ENCODE data around the gene CFD.
"Not testable (repeated sequence)": the region's sequence is repeated elsewhere in the genome, so short reads cannot be mapped to it uniquely, and the experiment has no call there.

Gene CFD

DNA sequence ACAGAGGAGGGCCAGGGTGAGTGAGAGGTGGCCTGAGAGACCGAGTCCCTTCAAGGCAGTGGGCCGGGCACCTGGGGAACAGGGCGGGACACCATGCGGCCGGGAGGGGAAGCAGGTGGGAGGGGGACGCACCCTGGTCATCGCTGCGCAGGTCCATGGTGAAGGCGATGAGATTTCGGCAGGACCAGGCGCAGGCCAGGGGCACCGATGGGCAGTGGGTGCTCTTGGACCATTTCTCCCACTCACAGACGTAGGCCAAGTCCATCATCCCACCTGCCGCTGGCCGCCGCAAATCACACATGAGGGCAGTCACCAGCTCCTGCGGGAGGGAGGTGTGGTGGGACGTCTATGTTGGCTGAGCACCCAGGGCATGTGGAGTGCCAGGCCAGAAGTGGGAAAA is 31.4 kb downstream of the CFD start:
- H4K20me1 ChIP-seq (ENCODE audit: control insufficient read depth, insufficient read depth, low read depth, low read length): no peaks in the 10 kb centered on the region
- H3K27me3 ChIP-seq (ENCODE audit: control insufficient read depth, low read length): no peaks in the 10 kb centered on the region
- no peak overlapping the region for H3K27ac ChIP-seq (ENCODE audit: low read depth, low read length)
- H3K36me3 ChIP-seq (ENCODE audit: control insufficient read depth, low read length): peaks cover 13% of the 10 kb centered on the region
- no peak overlapping the region for H3K4me2 ChIP-seq (ENCODE audit: low read length)
- H3F3A ChIP-seq (ENCODE audit: control insufficient read depth, insufficient read depth): no peaks in the 10 kb centered on the region
- H3K9me2 ChIP-seq (replicated peaks; ENCODE audit: control insufficient read depth, low read length): no peaks in the 10 kb centered on the region
- H3K4me3 ChIP-seq (ENCODE audit: low read length): no peak overlapping the region
- H3K79me2 ChIP-seq (ENCODE audit: control insufficient read depth, low read length): peaks cover 12% of the 10 kb centered on the region
- H3K9me3 ChIP-seq (ENCODE audit: control insufficient read depth, insufficient read depth, low read length): no peaks in the 10 kb centered on the region
- TF ChIP-seq EZH2phosphoT487 (IDR thresholded peaks at IDR 0.05; ENCODE audit: borderline replicate concordance, low read length): no peak
- TF ChIP-seq, protein P1, sequence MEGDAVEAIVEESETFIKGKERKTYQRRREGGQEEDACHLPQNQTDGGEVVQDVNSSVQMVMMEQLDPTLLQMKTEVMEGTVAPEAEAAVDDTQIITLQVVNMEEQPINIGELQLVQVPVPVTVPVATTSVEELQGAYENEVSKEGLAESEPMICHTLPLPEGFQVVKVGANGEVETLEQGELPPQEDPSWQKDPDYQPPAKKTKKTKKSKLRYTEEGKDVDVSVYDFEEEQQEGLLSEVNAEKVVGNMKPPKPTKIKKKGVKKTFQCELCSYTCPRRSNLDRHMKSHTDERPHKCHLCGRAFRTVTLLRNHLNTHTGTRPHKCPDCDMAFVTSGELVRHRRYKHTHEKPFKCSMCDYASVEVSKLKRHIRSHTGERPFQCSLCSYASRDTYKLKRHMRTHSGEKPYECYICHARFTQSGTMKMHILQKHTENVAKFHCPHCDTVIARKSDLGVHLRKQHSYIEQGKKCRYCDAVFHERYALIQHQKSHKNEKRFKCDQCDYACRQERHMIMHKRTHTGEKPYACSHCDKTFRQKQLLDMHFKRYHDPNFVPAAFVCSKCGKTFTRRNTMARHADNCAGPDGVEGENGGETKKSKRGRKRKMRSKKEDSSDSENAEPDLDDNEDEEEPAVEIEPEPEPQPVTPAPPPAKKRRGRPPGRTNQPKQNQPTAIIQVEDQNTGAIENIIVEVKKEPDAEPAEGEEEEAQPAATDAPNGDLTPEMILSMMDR (IDR thresholded peaks at IDR 0.05; ENCODE audit: low read depth, low read length, poor library complexity, severe bottlenecking): no peak
- H3K4me1 ChIP-seq (ENCODE audit: control insufficient read depth, low read length): peaks cover 19% of the 10 kb centered on the region

DNA sequence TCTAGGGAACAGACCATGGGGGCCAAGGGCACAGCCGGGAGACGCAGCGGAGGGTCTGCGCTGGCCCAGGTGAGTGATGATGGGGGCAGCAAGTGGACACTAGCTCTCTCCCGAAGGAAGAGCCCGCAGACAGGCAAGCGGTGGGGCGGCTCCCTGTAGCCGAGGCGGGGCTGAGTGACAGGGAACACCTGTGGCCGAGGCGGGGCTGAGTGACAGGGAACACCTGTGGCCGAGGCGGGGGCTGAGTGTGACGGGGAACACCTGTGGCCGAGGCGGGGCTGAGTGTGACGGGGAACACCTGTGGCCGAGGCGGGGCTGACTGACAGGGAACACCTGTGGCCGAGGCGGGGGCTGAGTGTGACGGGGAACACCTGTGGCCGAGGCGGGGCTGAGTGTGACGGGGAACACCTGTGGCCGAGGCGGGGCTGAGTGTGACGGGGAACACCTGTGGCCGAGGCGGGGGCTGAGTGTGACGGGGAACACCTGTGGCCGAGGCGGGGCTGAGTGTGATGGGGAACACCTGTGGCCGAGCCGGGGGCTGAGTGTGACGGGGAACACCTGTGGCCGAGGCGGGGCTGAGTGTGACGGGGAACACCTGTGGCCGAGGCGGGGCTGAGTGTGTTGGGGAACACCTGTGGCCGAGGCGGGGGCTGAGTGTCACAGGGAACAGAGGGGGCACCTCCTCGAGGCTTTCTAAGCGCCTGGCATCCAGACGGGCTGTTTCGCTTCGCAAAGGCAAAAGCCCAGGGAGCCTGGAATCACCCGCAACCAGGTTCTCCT is 32.1 kb downstream of the CFD start:
- not testable (repeated sequence) for H3K9me3 ChIP-seq (ENCODE audit: control insufficient read depth, insufficient read depth, low read length); H4K20me1 ChIP-seq (ENCODE audit: control insufficient read depth, insufficient read depth, low read depth, low read length); H3K27ac ChIP-seq (ENCODE audit: low read depth, low read length); H3F3A ChIP-seq (ENCODE audit: control insufficient read depth, insufficient read depth); H3K9me2 ChIP-seq (replicated peaks; ENCODE audit: control insufficient read depth, low read length); H3K27me3 ChIP-seq (ENCODE audit: control insufficient read depth, low read length)
- Histone ChIP-seq H3K79me2 (ENCODE audit: control insufficient read depth, low read length) (peaks cover 12% of the 10 kb centered on the region), H3K4me2 (ENCODE audit: low read length) (peak overlapping the region; percentile 79), H3K36me3 (ENCODE audit: control insufficient read depth, low read length) (peaks cover 11% of the 10 kb centered on the region), H3K4me1 (ENCODE audit: control insufficient read depth, low read length) (peaks cover 19% of the 10 kb centered on the region), H3K4me3 (ENCODE audit: low read length) (peak overlapping the region; percentile 90)

DNA sequence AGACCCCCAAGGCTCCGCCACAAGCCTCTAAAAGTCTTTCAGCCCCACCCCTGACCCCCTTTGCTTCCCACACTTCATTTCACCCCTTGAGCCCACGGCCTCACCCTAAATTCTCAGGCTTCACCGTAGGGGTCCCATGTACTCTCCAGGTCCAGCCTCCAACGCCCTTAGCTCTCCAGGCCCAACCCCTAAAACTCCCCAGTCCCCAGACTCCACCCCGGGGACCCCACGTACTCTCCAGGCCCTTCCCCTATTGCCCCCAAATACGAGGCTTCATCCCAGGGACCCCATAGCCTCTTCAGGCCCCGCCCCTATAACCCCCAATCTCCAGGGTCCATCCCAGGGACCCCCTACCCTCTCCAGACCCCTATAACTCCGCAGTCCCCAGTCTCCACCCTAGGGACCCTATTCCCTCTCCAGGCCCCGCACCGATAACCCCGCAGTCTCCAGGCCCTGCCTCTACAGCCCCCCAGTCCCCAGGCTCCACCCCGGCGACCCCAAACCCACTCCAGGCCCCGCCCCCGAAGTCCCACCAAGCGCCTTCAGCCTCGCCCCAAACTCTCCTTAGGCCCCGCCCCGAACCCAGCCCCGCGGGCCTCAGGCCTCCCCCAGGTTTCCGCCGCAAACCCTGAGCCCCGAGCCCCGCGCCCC is 32.9 kb downstream of the CFD start:
- no peaks in the 10 kb centered on the region for H3K9me2 ChIP-seq (replicated peaks; ENCODE audit: control insufficient read depth, low read length)
- H3K4me2 ChIP-seq (ENCODE audit: low read length): peak overlapping the region; percentile 79
- peaks cover 12% of the 10 kb centered on the region for H3K79me2 ChIP-seq (ENCODE audit: control insufficient read depth, low read length)
- no peaks in the 10 kb centered on the region for H4K20me1 ChIP-seq (ENCODE audit: control insufficient read depth, insufficient read depth, low read depth, low read length)
- peaks cover 19% of the 10 kb centered on the region for H3K4me1 ChIP-seq (ENCODE audit: control insufficient read depth, low read length)
- H3K27me3 ChIP-seq (ENCODE audit: control insufficient read depth, low read length): no peaks in the 10 kb centered on the region
- peak overlapping the region; percentile 90 for H3K4me3 ChIP-seq (ENCODE audit: low read length)
- no peaks in the 10 kb centered on the region for H3K9me3 ChIP-seq (ENCODE audit: control insufficient read depth, insufficient read depth, low read length)
- H3F3A ChIP-seq (ENCODE audit: control insufficient read depth, insufficient read depth): no peaks in the 10 kb centered on the region
- peaks cover 11% of the 10 kb centered on the region for H3K36me3 ChIP-seq (ENCODE audit: control insufficient read depth, low read length)
- peak overlapping the region; percentile 58; the same call in 1 of the 2 replicates for H3K27ac ChIP-seq (ENCODE audit: low read depth, low read length)
- TF ChIP-seq, protein P1 (IDR thresholded peaks at IDR 0.05; ENCODE audit: low read depth, low read length, poor library complexity, severe bottlenecking): no peak
- no peak for TF ChIP-seq EZH2phosphoT487 (IDR thresholded peaks at IDR 0.05; ENCODE audit: borderline replicate concordance, low read length)
